GM19099 (cell line): ENCODE measurements around the gene UGT3A2.

Experiments
- POLR2A ChIP-seq: IDR thresholded peaks from 3 replicates; pipeline ENCODE4 v1.6.1; 2011; ENCODE audit warnings: low read depth; ENCODE audit not compliant: insufficient read length; ENCODE audit errors: extremely low read depth

The UGT3A2 gene

DNA sequence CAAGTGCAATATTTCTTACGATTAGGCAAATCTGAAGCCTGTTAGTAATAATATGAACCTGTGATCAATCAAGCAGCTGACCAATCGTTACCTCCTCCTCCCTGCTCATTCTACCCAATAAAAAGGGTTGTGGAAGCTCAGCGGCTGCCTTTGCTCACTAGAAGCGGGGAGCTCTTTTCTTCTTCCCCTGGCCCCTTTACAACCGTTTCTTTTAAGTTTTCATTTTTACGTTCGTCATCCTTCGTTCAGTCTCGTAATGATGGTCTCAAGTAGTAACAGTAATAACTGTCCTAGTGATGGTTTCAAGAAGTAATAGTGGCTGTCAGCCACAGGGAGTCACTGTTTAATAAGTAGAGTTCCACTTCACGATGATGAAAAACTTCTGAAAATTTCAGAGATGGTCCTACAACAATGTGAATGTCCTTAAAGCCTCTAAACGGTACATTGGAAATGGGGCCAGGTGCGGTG, 6.2 kb downstream of the UGT3A2 start:
- no peak for TF ChIP-seq POLR2A

DNA sequence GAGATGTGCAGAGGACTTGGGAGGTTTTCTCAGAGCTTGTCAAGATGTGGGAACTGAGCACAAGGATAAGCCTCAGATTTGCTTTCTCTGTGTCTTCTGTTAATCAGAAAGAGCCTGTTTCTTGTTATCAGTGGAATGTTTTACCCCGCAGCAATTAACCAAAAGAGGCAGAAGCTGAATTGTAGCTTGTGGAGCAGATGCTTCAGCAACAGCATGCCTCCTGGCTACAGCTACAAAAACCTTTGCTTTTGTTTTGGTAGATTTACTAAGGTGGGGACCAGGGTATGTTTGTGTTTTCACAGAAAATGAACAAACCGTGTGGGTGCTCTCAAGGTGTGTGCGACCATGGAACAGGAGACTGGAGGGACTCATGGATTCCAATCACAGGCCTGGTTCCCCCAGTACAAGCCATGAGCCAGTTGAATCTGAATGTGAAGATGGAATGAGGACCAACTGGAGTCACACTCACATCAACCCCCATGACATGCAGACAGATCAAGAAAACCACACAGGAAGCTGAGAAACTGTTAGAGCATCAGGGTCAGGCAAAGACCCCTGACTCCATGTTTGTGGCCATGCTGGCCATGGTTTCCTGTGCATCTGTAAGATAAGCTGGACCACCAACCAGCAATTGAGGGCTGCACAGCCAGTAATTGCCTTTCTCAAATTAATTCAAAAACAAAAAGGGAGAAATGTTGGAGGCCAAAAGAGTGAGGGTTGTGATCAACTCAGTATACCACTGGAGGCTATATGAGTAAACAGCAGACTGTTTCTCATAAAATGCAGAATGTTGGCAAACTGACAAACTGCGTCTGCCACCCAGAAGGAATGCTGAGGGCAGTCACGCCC, 6.9 kb downstream of the UGT3A2 start:
- TF ChIP-seq POLR2A = no peak

DNA sequence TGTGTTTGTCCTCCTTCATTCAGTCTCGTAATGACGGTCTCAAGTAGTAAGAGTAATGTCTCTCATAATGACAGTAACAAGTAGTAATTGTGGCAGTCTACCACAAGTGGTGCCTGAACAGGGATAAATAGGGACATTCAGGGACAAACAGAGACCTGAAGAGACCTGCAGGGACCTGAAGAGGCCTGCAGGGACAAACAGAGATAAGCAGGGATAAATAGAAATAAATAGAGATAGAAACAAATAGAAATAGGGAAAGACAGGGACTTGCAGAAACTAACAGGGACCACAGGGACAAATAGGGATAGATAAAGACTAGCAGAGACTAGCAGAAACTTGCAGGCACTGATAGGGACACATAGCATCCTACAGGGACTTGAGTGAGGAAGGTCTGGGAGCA, 7.9 kb downstream of the UGT3A2 start:
- no peak for TF ChIP-seq POLR2A

DNA sequence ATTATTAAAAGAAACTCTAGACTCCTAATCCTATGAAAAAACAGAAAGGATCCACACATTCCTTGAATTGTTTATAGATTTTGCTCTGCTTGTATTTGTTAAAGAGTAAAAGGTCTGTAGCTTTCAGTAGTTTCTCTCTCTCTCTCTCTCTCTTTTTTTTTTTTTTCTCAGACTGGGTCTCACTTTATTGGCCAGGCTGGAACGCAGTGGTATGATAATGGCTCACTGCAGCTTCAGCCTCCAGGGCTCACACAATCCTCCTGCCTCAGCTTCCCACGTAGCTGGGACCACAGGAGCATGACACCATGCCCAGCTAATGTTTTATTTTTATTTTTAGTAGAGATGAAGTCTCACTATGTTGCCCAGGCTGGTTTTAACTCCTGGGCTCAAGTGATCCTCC, 9.3 kb downstream of the UGT3A2 start:
- TF ChIP-seq POLR2A = no peak

DNA sequence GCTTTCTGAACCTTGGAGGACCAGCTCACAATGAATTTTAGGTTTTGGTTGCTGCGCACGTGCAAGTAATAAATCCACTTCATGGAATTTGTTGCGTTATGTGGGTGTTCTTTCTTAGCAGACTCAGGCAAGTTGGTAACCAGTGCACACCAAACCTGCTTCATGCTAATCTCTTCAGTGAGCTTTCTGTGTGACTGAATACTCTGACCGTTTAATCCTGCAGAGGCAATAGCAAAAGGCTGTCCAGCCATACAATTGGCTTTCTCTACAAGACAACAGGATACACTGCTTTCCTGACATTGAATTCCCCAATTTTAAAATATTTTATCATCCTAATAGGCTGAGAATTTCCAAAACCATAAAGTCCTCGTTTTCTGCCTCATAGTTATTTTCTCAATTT, 10.3 kb downstream of the UGT3A2 start:
- TF ChIP-seq POLR2A = no peak

DNA sequence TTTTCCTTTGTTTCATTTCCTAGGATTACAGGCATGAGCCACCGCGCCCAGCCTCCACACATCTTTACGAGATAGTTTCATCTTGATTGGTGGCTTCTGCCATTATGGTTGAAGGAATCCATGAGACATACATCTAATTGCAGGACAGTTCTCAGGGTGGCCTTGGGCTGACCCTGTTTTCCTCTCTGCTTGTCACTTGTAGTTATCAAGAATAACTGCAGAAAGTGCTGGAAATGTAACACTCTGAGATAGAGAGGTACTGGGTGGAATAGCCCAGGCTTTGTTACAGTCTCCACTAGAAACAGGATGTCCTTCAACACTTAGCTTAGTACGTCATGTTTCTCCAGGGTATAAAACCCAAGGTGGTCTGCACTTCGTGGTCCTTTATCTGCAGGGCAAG, 10.7 kb downstream of the UGT3A2 start:
- TF ChIP-seq POLR2A = no peak

DNA sequence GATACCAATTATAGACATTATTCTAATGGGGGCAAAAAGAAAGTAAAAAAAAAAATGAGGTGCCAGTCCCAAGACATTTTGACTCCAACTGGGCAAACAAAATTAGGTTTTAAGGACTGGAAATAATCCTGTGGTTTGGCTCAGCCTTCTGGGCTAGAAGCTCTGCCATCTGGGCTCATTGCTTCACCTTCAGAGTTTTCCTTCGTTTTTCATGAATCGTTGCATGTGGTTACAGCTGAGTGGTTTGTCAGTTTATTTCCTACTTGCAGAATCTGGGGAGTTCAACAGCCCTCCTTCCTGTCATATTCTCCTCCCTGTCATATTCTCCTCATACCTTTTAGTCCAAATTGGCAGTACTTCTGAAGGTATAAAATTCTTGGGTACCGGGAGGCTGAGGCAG, 12.0 kb downstream of the UGT3A2 start:
- TF ChIP-seq POLR2A = no peak

DNA sequence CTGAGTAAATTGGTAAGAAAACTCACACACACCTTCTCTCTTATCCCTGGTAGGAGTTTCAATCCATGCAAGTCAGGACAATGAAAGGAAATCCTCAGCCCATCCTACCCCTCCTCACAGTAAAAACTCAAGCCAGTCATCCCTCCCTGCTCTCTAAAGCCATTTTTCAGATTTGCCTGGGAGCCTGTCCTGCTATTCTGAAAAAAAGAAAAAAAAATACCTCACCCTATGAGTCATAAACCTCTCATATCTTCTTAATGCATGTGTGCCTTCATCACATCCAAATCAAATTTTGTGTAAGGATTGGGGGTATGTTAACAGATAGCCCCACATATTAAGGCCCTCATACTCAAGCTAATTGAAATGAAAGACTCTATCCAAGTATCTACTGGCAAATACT, 14.1 kb downstream of the UGT3A2 start:
- TF ChIP-seq POLR2A = no peak

DNA sequence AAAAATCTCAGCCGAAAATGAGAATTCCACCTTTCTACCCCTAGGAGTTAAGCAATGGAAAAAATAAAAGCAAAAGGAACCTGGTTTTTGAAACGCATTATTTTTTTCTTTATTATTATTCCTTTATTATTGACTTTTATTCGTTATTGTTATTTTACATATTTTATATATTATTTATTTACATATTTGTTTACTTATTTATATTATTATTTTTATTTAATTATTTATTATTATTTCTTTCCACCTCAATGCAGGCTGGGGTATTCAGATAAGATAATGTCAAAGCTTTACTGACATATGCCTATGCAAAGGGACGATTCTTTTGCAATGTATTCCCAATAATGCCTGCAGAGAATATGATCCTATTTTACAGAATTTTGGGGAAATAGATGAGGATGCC, 16.7 kb downstream of the UGT3A2 start:
- no peak for TF ChIP-seq POLR2A

DNA sequence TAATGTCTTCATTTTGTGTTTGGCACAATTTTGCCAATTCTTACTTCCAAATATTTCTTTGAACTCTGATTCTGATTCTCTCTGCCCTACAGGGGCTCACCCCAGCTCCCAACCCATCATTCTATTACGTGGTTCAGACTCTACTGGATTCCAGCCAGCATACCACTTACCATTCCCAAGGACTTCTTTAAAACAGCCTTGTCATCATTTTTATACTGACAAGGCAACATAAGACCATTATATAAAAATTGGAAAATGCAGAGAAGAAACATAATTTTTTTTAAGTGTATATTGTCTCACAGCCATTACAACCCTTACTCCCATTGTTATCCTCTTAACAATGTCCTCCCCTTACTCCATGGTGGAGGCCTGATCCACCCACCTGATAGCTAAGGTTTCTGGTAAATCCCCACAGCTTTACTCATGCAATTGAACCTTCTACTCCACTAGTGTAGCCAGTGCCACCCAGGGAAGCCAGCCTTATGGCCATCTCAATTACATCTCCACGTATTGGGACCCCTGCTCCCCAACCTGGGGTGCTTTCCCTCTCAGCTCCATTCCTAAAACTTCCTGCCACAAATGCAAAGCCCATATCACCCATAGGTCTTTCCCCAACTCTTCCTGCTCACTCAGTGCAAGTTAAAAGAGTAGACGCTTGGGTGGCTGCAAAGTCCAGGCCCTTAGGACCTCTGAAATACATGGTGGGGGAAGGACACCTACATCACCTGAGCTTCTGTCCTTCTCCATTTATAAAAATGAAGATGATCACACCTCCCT, 19.1 kb downstream of the UGT3A2 start:
- no peak for TF ChIP-seq POLR2A

DNA sequence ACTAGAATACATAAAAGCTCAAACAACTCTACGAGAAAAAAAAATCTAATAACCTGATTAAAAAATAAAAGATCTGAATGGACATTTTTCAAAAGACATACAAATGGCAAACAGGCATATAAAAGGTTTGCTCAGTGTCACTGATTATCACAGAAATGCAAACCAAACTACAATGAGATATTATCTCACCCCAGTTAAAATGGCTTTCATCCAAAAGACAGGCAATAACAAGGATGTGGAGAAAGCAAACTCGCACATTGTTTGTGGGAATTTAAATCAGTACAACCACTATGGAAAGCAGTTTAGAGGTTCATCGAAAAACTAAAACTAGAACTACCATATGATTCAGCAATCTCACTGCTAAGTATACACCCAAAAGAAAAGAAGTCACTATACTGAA, 20.8 kb downstream of the UGT3A2 start:
- no peak for TF ChIP-seq POLR2A

DNA sequence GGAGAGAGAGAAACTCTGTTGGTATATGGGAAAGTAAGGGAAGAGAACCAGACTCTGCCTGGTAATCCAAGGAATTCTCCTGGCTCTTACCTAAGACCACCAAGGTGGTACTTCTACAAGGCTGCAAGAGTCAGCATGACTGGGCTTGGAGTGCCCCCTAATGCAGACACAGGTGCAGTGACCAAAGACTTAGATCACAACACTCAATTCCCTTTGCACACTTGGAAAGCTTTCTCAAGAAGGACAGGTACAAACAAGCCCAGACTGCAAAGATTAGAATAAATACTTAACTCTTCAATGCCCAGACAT, 25.2 kb downstream of the UGT3A2 start:
- TF ChIP-seq POLR2A = no peak

DNA sequence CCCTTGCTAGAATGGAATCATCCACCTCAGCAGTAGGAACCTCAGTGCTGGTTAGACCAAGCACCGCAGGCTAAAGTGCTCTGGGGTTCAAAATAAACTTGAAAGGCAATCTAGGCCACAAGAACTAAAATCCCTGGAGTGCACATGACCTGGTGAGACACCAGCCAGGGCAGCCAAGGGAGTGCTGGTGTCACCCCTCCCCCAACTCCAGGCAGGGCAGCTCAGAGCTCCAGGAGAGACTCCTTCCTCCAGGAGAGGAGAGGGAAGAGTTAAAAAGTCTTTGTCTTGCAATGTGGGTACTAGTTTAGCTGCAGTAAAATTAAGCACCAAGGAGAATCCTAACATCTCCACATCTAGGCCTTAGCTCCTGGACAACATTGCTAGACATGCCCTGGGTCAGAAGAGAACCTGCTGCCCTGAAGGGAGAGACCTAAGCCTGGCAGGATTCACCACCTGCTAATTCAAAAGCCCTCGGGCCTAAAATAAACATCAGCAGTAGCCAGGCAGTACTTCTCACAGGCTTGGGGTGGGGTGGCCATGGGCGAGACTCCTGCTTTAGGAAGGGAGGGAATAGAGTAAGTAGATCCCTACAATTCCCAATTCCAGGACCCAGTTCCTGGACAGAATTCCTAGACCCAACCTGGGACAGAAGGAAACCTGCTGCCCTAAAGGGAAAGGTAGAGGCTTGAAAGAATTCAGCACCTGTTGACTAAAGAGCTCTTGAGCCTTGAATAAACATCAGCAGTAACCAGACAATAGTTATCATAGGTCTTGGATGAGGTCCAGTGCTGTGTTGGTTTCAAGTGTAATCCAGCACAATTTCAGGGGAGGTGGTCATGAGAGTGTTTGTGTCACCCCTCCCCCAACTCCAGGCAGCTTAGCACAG, 25.8 kb downstream of the UGT3A2 start:
- TF ChIP-seq POLR2A = no peak

DNA sequence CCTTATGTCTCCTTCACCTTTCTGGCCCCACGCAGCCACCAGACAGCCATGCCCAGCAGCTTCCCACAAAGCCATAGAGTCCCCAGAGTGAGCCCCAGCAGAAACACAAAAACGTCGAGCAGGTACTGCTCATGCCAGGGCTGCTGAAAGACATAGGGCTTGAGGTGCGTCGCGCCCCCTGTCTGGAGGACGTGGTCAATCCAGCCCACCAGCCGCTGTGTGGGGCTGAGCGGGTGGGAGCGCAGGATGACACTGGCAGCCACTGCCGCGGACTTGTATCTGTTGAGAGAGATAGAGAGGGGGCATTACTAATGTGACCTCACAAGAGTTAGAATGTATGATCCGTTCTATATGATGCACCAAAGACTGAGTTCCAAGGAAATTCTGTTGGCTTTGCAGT, 31.0 kb downstream of the UGT3A2 start:
- no peak for TF ChIP-seq POLR2A

DNA sequence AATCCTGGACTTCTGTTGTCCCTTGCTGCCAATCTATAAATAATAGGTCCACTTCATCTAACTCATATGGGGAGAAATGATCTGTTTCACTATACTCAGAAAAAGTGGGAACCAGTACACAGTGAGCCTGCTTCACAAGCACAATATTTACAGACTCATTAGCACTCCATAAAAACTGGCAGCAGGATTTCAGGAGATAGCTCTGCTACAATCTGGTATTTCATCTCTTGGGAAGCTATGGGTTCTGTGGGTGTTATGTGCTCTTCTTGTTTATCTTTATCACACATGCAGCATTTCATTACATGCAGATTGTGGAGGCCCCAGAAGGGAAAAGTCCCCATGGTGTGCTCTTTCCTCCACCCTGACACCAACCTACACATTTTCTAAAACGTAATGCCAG, 33.2 kb downstream of the UGT3A2 start:
- no peak for TF ChIP-seq POLR2A
